Erythroblast (primary cell): ENCODE measurements around the gene TMOD2.

Source experiments
- GATA1 ChIP-seq: IDR thresholded peaks from 2 replicates; pipeline ENCODE4 v1.6.1; 2011; ENCODE audit warnings: low read depth, mild to moderate bottlenecking, control low read depth, low read length, moderate library complexity
- POLR2A ChIP-seq: IDR thresholded peaks from 2 replicates; pipeline ENCODE4 v1.6.1; 2011; ENCODE audit warnings: mild to moderate bottlenecking, low read length

GRCh38 chr15:51781506-51781905, 30.1 kb downstream of the TMOD2 start:
- no peak for TF ChIP-seq POLR2A
- TF ChIP-seq GATA1: no peak
